ENCODE data around the gene PHKA1.
A peak's percentile ranks its signal among the peaks of the same experiment; 100 is the strongest.
"Not testable (repeated sequence)": the region's sequence is repeated elsewhere in the genome, so short reads cannot be mapped to it uniquely, and the experiment has no call there.

Gene PHKA1

GRCh38 chrX:72568406-72569092 is 145.6 kb downstream of the PHKA1 start:
- DNase-seq (ENCODE audit: insufficient read length, low spot score) (no peak), FAIRE-seq (no peak)

GRCh38 chrX:72566448-72566847 is 147.7 kb downstream of the PHKA1 start:
- FAIRE-seq = no peak
- no peak for DNase-seq (ENCODE audit: insufficient read length, low spot score)
- TF ChIP-seq CTCF (IDR thresholded peaks at IDR 0.05; ENCODE audit: insufficient read depth, missing control alignments) = no peak

More at GRCh38 chrX:72568406-72569092, 145.6 kb downstream of the PHKA1 start:
- no peak for TF ChIP-seq CTCF (IDR thresholded peaks at IDR 0.05; ENCODE audit: insufficient read depth, missing control alignments)

GRCh38 chrX:72559655-72560054 is 154.5 kb downstream of the PHKA1 start:
- FAIRE-seq; DNase-seq (ENCODE audit: insufficient read length, low spot score): not testable (repeated sequence)

GRCh38 chrX:72554448-72555140 is 159.5 kb downstream of the PHKA1 start:
- no peak for TF ChIP-seq CTCF (IDR thresholded peaks at IDR 0.05; ENCODE audit: insufficient read depth, missing control alignments)
- no peak for FAIRE-seq
- no peak for DNase-seq (ENCODE audit: insufficient read length, low spot score)

- DNase-seq (ENCODE audit: insufficient read length, low spot score); FAIRE-seq: not testable (repeated sequence)
Observed at GRCh38 chrX:72552443-72552842, 161.7 kb downstream of the PHKA1 start.

GRCh38 chrX:72545990-72546389 is 168.1 kb downstream of the PHKA1 start:
- no peak for DNase-seq (ENCODE audit: insufficient read length, low spot score)
- peak; percentile 15 for TF ChIP-seq CTCF (IDR thresholded peaks at IDR 0.05; ENCODE audit: insufficient read depth, missing control alignments)
- no peak for FAIRE-seq

GRCh38 chrX:72540318-72540717 is 173.8 kb downstream of the PHKA1 start:
- peak; percentile 26 for TF ChIP-seq CTCF (IDR thresholded peaks at IDR 0.05; ENCODE audit: insufficient read depth, missing control alignments)
- FAIRE-seq (peak; percentile 95), DNase-seq (ENCODE audit: insufficient read length, low spot score) (no peak)

- no peak for TF ChIP-seq CTCF (IDR thresholded peaks at IDR 0.05; ENCODE audit: insufficient read depth, missing control alignments)
- no peak for DNase-seq (ENCODE audit: insufficient read length, low spot score)
- peak; percentile 16 for FAIRE-seq
Observed at GRCh38 chrX:72539822-72540221, 174.3 kb downstream of the PHKA1 start.

Data from D721Med (cell line).